Naive B cell (primary cell): ENCODE measurements around the gene ANXA5. TPM values are rescaled to one million over a fixed set of nuclear protein-coding genes. Genes with fewer than 3 reads are reported as not detected.

Source experiments
- ATAC-seq, 2 donors: fragments of 150-1000 bp; cut with Tn5 transposase; 2 replicates each; pipeline ENCODE4 v1.10.0; 2021; ENCODE audit warnings: low read depth in 2 of 2, mild to moderate bottlenecking in 2 of 2, moderate library complexity in 2 of 2
- DNase-seq: peaks from one replicate; pipeline ENCODE4 v3.0.0; 2022
- H3K27ac Mint-ChIP-seq, 6 donors: one replicate each; pipeline ENCODE4 v1.8.0; 2020 to 2022; ENCODE audit warnings: mild to moderate bottlenecking in 6 of 6, mixed read lengths in 6 of 6, moderate library complexity in 5 of 6, inconsistent platforms in 2 of 6
- H3K27me3 Mint-ChIP-seq, 3 donors: one replicate each; pipeline ENCODE4 v1.8.0; 2021 to 2022; ENCODE audit warnings: mixed read lengths in 3 of 3, mild to moderate bottlenecking in 1 of 3
- H3K36me3 Mint-ChIP-seq, 2 donors: one replicate each; pipeline ENCODE4 v1.8.0; 2020 to 2022; ENCODE audit warnings: mixed read lengths in 2 of 2, inconsistent platforms in 1 of 2, mild to moderate bottlenecking in 1 of 2
- H3K4me1 Mint-ChIP-seq, 3 donors: one replicate each; pipeline ENCODE4 v1.8.0; 2020 to 2022; ENCODE audit warnings: mixed read lengths in 3 of 3, inconsistent platforms in 1 of 3, mild to moderate bottlenecking in 1 of 3, moderate library complexity in 1 of 3
- H3K4me3 Mint-ChIP-seq, 8 donors: one replicate each; pipeline ENCODE4 v1.8.0; 2020 to 2022; ENCODE audit warnings: mild to moderate bottlenecking in 8 of 8, mixed read lengths in 8 of 8, moderate library complexity in 8 of 8, inconsistent platforms in 2 of 8
- H3K9me3 Mint-ChIP-seq, 7 donors: one replicate each; pipeline ENCODE4 v1.8.0; 2020 to 2022; ENCODE audit warnings: mixed read lengths in 7 of 7, mild to moderate bottlenecking in 5 of 7, inconsistent platforms in 2 of 7, moderate library complexity in 1 of 7
- polyA plus RNA-seq, 6 donors: library from polyadenylated mRNA; unstranded; fragments of 300-500 nt; fragmentation: Illumina TruSeq; gene quantifications; one replicate each; pipeline ENCODE4 v1.2.3, GENCODE V29; 2021; ENCODE audit warnings: low read depth in 6 of 6

ANXA5 gene
- polyA plus RNA-seq, 6 donors from 2014 or later, result 101 to 219 (median 118) TPM

DNA sequence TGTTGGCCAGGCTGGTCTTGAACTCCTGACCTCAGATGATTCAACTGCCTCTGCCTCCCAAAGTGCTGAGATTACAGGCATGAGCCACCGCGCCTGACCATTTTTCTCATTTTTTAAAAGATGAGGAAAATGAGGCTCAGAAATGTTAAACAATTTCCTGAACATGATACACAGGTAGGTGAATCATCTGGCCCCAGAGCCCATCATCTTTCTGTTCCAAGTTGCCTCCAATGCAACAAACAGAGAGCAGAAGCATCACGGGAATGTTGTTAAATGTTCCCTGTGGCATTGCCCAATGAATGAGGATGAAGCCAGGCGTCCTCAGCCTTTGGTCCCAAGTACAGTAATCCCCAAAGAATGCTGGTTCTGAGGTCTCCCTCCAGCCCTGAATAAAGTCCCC, 31.3 kb upstream of the ANXA5 start:
- Mint-ChIP-seq H3K27ac (no peak overlapping the region), H3K4me1 (no peaks in the 10 kb centered on the region), H3K36me3 (no peaks in the 10 kb centered on the region), H3K4me3 (no peak overlapping the region), H3K9me3 (peaks cover 0 to 5% (median 0%) of the 10 kb centered on the region in 7 donors), H3K27me3 (peaks cover 9 to 17% (median 12%) of the 10 kb centered on the region in 3 donors)
- DNase-seq (no peak), ATAC-seq (no peak)

DNA sequence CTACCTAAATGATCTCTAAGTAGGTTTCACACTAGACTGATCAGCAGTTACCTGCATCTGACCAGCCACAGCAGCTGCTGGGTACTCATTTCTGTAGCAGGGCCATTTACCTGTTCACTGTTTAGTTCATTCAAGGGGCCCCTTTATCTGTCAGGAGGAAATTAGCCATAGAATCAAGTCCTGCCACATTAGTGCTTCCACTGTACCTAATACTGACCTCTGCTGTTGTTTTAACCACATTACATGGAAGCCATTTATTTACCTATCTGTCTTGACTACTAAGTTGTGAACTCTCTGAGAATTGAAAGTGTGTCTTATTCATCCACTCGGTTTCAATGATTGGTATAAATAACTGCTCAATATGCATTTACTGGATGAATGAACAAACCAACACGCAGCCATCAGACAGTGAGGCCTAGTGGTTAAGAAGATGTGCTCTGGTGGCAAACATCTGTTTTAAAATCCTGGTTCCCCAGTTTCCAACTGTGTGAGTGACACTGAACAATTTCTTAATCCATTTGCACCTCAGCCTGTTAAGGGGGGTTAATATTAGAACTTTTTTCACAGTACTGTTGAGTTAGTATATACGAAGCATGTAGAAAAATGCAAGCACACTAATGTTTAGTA, 30.0 kb upstream of the ANXA5 start:
- H3K27me3 Mint-ChIP-seq, result peaks cover 0 to 17% (median 5%) of the 10 kb centered on the region in 3 donors
- ATAC-seq (peak; percentile 61 to 63), DNase-seq (peak; percentile 31)
- peaks cover 0 to 5% (median 0%) of the 10 kb centered on the region in 7 donors for H3K9me3 Mint-ChIP-seq
- H3K4me1 Mint-ChIP-seq, result no peaks in the 10 kb centered on the region
- H3K4me3 Mint-ChIP-seq, result no peak overlapping the region
- peak overlapping the region in 1 of 6 donors; percentile 12 for H3K27ac Mint-ChIP-seq
- no peaks in the 10 kb centered on the region for H3K36me3 Mint-ChIP-seq

- no peaks in the 10 kb centered on the region for H3K36me3 Mint-ChIP-seq
- H3K4me3 Mint-ChIP-seq, result no peak overlapping the region
- peaks cover 0 to 18% (median 5%) of the 10 kb centered on the region in 3 donors for H3K27me3 Mint-ChIP-seq
- no peaks in the 10 kb centered on the region for H3K4me1 Mint-ChIP-seq
- no peak overlapping the region for H3K27ac Mint-ChIP-seq
- ATAC-seq (no peak), DNase-seq (no peak)
- H3K9me3 Mint-ChIP-seq, result peaks cover 0 to 1% (median 0%) of the 10 kb centered on the region in 7 donors
These were observed 27.9 kb upstream of the ANXA5 start for GRCh38 chr4:121724671-121725070.

GRCh38 chr4:121721700-121722099, 24.9 kb upstream of the ANXA5 start:
- Mint-ChIP-seq H3K4me1 (no peaks in the 10 kb centered on the region), H3K36me3 (no peaks in the 10 kb centered on the region), H3K9me3 (no peaks in the 10 kb centered on the region), H3K27me3 (peaks cover 13 to 34% (median 13%) of the 10 kb centered on the region in 3 donors), H3K4me3 (peak overlapping the region in 1 of 8 donors; percentile 25), H3K27ac (no peak overlapping the region)
- no peak for ATAC-seq
- no peak for DNase-seq

DNA sequence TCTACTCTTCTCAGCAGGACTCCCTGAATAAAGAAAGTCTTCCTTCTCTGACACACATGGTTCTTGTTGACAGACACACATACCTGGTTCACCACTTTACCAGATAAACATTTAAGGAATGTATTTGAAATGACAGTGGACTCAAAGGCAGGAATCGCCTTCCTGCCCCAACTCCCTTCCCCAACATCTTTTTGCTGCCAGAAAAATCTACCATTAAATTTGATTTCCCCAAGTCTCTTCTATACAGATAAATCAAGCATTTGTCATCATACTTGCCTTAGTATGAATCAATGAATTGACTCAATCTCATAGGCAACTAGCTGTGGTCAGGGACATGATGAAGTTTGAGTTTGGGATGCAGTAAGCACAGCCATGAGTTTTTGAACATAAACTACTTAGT, 23.3 kb upstream of the ANXA5 start:
- Mint-ChIP-seq H3K9me3 (no peaks in the 10 kb centered on the region), H3K27ac (no peak overlapping the region), H3K27me3 (peaks cover 19 to 39% (median 28%) of the 10 kb centered on the region in 3 donors), H3K4me3 (no peak overlapping the region), H3K4me1 (no peaks in the 10 kb centered on the region), H3K36me3 (no peaks in the 10 kb centered on the region)
- ATAC-seq, result no peak
- no peak for DNase-seq

- no peaks in the 10 kb centered on the region for H3K9me3 Mint-ChIP-seq
- H3K36me3 Mint-ChIP-seq, result no peaks in the 10 kb centered on the region
- no peak overlapping the region for H3K4me3 Mint-ChIP-seq
- H3K4me1 Mint-ChIP-seq, result no peaks in the 10 kb centered on the region
- ATAC-seq (no peak), DNase-seq (no peak)
- no peak overlapping the region for H3K27ac Mint-ChIP-seq
- H3K27me3 Mint-ChIP-seq, result peaks cover 30 to 47% (median 45%) of the 10 kb centered on the region in 3 donors
These were observed 21.0 kb upstream of the ANXA5 start for GRCh38 chr4:121717680-121718237.

GRCh38 chr4:121714548-121714947, 17.8 kb upstream of the ANXA5 start:
- no peak for ATAC-seq
- H3K36me3 Mint-ChIP-seq, result peaks cover 0 to 6% of the 10 kb centered on the region in 2 donors
- H3K27ac Mint-ChIP-seq, result no peak overlapping the region
- peaks cover 44 to 73% (median 63%) of the 10 kb centered on the region in 3 donors for H3K27me3 Mint-ChIP-seq
- H3K9me3 Mint-ChIP-seq, result peaks cover 0 to 2% (median 0%) of the 10 kb centered on the region in 7 donors
- no peak overlapping the region for H3K4me3 Mint-ChIP-seq
- no peak for DNase-seq
- H3K4me1 Mint-ChIP-seq, result peaks cover 0 to 5% (median 0%) of the 10 kb centered on the region in 3 donors

- Mint-ChIP-seq H3K9me3 (peaks cover 0 to 2% (median 0%) of the 10 kb centered on the region in 7 donors), H3K27me3 (peaks cover 47 to 83% (median 71%) of the 10 kb centered on the region in 3 donors), H3K4me1 (peaks cover 0 to 5% (median 0%) of the 10 kb centered on the region in 3 donors), H3K4me3 (no peak overlapping the region), H3K36me3 (peaks cover 0 to 7% of the 10 kb centered on the region in 2 donors), H3K27ac (no peak overlapping the region)
- DNase-seq (no peak), ATAC-seq (no peak)
These were observed 16.0 kb upstream of the ANXA5 start for GRCh38 chr4:121712783-121713182.

GRCh38 chr4:121712001-121712651, 15.3 kb upstream of the ANXA5 start:
- DNase-seq, result no peak
- Mint-ChIP-seq H3K9me3 (peaks cover 0 to 2% (median 0%) of the 10 kb centered on the region in 7 donors), H3K4me3 (no peak overlapping the region), H3K4me1 (peaks cover 0 to 5% (median 0%) of the 10 kb centered on the region in 3 donors), H3K27me3 (peaks cover 50 to 89% (median 74%) of the 10 kb centered on the region in 3 donors), H3K27ac (no peak overlapping the region), H3K36me3 (peaks cover 0 to 7% of the 10 kb centered on the region in 2 donors)
- ATAC-seq, result no peak

DNA sequence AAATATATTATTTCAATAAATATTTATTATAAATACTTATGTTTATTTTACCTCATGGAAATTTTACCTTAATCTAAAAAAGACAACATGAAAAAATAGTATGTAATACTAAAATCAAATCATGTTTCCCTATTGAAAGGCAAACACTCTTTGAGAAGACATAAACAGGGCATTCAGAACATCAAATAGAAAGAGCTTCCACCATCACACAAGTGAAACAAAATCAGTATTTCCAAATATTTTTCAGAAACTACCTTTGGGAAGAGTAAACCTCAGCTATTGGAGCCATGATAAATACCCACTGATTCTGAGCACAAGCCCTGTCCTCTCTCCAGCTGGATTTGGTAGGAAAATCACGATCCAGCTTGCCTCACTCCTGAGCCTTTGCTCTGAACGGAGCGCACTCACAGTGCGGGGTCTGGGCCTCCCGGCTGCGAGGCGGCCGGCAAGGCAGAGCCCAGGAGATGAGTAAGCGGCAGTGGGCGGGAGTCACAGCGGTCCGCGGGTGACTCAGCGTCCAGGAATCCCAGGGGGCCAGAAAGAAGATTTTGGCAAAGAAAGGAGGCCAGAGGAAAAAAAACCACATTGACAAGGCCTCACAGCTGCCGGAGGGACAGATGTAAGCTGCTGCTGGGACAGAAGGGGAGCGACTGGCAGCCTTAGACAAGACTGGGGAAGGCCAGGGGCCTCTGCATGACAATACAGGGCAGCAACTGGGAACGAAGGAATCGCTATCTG, 14.7 kb upstream of the ANXA5 start:
- Mint-ChIP-seq H3K27ac (no peak overlapping the region), H3K9me3 (peaks cover 0 to 2% (median 0%) of the 10 kb centered on the region in 7 donors), H3K4me1 (peaks cover 0 to 5% (median 0%) of the 10 kb centered on the region in 3 donors), H3K36me3 (peaks cover 0 to 7% of the 10 kb centered on the region in 2 donors), H3K4me3 (peak overlapping the region in 2 of 8 donors; percentile 5 to 20), H3K27me3 (peaks cover 53 to 89% (median 75%) of the 10 kb centered on the region in 3 donors)
- DNase-seq (no peak), ATAC-seq (peak; percentile 30 to 38)

DNA sequence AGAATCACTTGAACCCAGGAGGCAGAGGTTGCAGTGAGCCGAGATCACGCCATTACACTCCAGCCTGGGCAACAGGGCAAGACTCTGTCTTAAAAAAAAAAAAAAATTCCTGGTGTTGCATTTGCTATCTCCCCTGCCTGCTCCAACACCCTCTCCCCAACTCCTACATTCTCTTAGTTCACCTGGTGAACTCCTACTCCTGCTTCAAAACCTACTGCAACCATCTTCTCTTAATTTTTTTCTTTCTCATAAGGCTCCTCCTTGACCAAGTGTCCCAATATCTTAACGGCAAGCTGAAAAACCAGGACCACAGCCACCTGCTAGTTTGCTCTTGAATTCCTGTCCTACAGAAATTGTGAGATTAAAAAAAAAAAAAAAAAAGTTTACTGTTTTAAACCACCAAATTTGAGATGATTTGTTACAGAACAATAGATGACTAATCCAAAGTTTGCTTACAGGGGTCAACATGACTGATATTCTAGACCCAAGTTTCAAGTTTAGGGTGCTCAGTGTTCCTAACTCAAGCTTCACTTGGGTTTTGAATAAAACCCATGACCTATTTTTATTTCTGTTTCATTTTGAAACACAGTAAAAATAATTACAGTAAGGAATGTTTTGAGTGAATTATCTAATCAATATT, 13.1 kb upstream of the ANXA5 start:
- no peak for ATAC-seq
- Mint-ChIP-seq H3K27ac (no peak overlapping the region), H3K4me3 (no peak overlapping the region), H3K4me1 (peaks cover 0 to 5% (median 0%) of the 10 kb centered on the region in 3 donors), H3K9me3 (peaks cover 0 to 2% (median 0%) of the 10 kb centered on the region in 7 donors), H3K36me3 (peaks cover 0 to 7% of the 10 kb centered on the region in 2 donors), H3K27me3 (peaks cover 54 to 87% (median 74%) of the 10 kb centered on the region in 3 donors)
- DNase-seq, result no peak

GRCh38 chr4:121707344-121707743, 10.6 kb upstream of the ANXA5 start:
- peak overlapping the region in 1 of 8 donors; percentile 77 for H3K4me3 Mint-ChIP-seq
- peaks cover 52 to 77% (median 68%) of the 10 kb centered on the region in 3 donors for H3K27me3 Mint-ChIP-seq
- no peak for ATAC-seq
- peaks cover 0 to 3% (median 0%) of the 10 kb centered on the region in 7 donors for H3K9me3 Mint-ChIP-seq
- H3K27ac Mint-ChIP-seq, result no peak overlapping the region
- no peak for DNase-seq
- H3K4me1 Mint-ChIP-seq, result peaks cover 0 to 5% (median 0%) of the 10 kb centered on the region in 3 donors
- peaks cover 0 to 7% of the 10 kb centered on the region in 2 donors for H3K36me3 Mint-ChIP-seq
